Esophagus (tissue), 2 donors: Measurements from ENCODE around the gene MGA. TPM values are rescaled to one million over a fixed set of nuclear protein-coding genes. Genes with fewer than 3 reads are reported as not detected.

Experiments
- H3K27ac ChIP-seq, 2 donors: one replicate each; pipeline ENCODE4 v1.5.1; 2013; ENCODE audit warnings: low read depth in 2 of 2, mild to moderate bottlenecking in 2 of 2, inconsistent platforms in 1 of 2, low read length in 1 of 2, moderate library complexity in 1 of 2
- H3K27me3 ChIP-seq, 2 donors: one replicate each; pipeline ENCODE4 v1.6.1; 2013; ENCODE audit warnings: low read length in 2 of 2, control low read depth in 1 of 2, mild to moderate bottlenecking in 1 of 2; ENCODE audit not compliant: insufficient read depth in 2 of 2, control insufficient read depth in 1 of 2
- H3K36me3 ChIP-seq, 2 donors: one replicate each; pipeline ENCODE4 v1.6.1; 2013; ENCODE audit warnings: low read length in 1 of 2; ENCODE audit not compliant: control insufficient read depth in 2 of 2, insufficient read depth in 2 of 2
- H3K4me1 ChIP-seq, 2 donors: one replicate each; pipeline ENCODE4 v1.6.1; 2013; ENCODE audit warnings: low read length in 1 of 2; ENCODE audit not compliant: control insufficient read depth in 2 of 2, insufficient read depth in 2 of 2
- H3K4me3 ChIP-seq, 2 donors: one replicate each; pipeline ENCODE4 v1.5.1; 2013; ENCODE audit warnings: low read length in 2 of 2, mild to moderate bottlenecking in 2 of 2, low read depth in 1 of 2, moderate library complexity in 1 of 2
- H3K9me3 ChIP-seq, 2 donors: one replicate each; pipeline ENCODE4 v1.6.1; 2013; ENCODE audit warnings: mild to moderate bottlenecking in 2 of 2, low read depth in 1 of 2, low read length in 1 of 2, moderate library complexity in 1 of 2; ENCODE audit not compliant: control insufficient read depth in 2 of 2, insufficient read depth in 1 of 2
- WGBS, 2 donors: extraction: QIAGEN DNeasy Blood & Tissue Kit; methylation state at CpG; one replicate each; pipeline ENCODE4 v1.1.7; 2013; 5-methylcytosine and 5-hydroxymethylcytosine counted together
- polyA plus RNA-seq, 2 donors: library from polyadenylated mRNA; stranded (reverse); fragments of 200-250 nt; gene quantifications; one replicate each; pipeline ENCODE4 v1.2.3, GENCODE V29; 2013
- donor health status: healthy with polysubstance abuse.
- donor health status: Bipolar disorder and iron deficiency.

The MGA gene
- polyA plus RNA-seq, 2 donors, result 2.8 to 3.0 TPM

DNA sequence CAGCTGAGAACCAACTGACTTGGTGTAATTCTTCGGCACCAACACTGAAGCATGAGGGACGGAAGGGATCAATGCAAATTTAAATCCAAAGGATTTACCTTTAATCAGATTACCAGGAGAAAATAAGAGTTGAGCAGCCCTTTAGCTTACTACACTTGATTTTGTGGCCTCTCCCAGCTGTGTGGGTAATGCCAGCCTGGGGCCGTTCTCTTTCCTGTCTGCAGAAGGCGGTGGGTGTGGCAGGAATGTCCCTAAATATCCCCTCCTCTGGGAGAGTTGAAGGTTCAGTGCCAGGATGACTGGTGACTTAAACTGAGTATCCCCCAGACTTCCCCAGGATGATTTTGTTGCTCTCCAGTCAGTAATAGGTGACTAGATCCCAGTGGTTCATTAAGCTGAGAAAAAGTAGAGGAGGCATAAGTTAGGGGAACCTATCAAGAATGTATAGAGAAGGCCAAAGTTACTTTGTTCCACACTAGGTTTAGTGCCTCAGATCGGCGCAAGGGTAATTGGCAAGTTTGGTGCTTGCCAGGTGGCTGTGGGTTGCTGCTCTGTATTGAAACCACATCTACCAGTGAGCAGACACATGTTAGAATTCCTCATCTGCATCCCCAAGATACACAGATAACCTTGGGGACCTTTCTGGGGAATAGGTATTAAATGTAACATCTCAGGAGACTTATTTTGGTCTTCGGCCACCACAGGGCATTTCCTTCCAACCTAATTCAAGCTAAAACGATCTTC is 137.2 kb downstream of the MGA start:
- Histone ChIP-seq H3K4me3 (no peak overlapping the region), H3K27me3 (no peaks in the 10 kb centered on the region), H3K9me3 (no peaks in the 10 kb centered on the region), H3K27ac (peak overlapping the region; percentile 22 to 50), H3K36me3 (peaks cover 0 to 8% of the 10 kb centered on the region in 2 donors), H3K4me1 (peaks cover 0 to 3% of the 10 kb centered on the region in 2 donors)
- 58 to 72% methylated on average over 8 of the region's 8 CpGs for WGBS, 2 donors

DNA sequence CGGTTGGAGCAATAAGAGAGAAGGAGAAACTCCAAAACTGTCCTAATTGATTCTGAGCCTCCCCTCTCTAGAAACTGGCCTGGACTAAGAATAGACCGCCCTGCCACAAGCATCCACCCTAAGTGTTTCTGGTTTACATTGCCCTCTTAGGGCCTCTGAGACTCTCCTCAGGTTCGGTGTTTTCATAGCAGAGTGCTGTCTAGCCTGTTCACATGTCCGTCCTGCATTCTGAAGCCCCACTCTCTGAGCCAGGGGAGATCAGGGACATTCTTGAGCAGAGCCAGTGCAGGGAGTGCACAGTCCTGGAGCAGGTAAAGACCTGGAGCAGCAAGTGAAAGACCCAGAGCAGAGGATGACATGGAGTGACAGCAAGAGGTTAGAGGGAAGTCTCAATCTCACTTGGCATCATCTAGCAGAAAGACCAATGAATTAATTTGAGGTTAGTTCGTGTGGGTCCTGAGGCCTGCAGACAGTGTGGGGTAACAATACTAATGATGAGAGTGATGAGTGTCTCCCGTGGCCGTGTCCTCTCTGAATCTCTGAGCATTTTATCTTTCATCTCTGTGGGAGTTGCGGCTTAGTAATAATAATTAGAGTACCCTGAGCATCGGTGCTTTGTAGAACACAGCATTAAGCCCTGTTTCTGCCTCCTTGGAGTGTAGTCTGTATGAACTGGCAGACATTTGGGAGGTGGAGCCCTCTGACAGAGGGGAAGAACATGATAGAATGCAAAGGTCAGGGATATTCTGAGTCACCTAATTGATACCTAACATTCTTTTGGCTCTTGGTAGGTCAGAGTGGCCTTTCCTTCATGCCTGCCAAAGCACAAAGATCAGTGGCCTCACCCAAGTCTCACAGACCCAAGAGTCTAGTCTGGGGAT is 138.6 kb downstream of the MGA start:
- WGBS, 2 donors, result 69 to 78% methylated on average over 9 of the region's 9 CpGs
- Histone ChIP-seq H3K4me3 (no peak overlapping the region), H3K27me3 (no peaks in the 10 kb centered on the region), H3K27ac (peak overlapping the region; percentile 6 to 51), H3K4me1 (peaks cover 0 to 3% of the 10 kb centered on the region in 2 donors), H3K9me3 (no peaks in the 10 kb centered on the region), H3K36me3 (peaks cover 0 to 8% of the 10 kb centered on the region in 2 donors)

- WGBS, 2 donors, result 61 to 63% methylated on average over 5 of the region's 5 CpGs
- Histone ChIP-seq H3K4me3 (no peak overlapping the region), H3K27me3 (no peaks in the 10 kb centered on the region), H3K4me1 (peaks cover 0 to 7% of the 10 kb centered on the region in 2 donors), H3K27ac (no peak overlapping the region), H3K36me3 (peaks cover 0 to 8% of the 10 kb centered on the region in 2 donors), H3K9me3 (no peaks in the 10 kb centered on the region)
These were observed 139.2 kb downstream of the MGA start for GRCh38 chr15:41799488-41799805.

DNA sequence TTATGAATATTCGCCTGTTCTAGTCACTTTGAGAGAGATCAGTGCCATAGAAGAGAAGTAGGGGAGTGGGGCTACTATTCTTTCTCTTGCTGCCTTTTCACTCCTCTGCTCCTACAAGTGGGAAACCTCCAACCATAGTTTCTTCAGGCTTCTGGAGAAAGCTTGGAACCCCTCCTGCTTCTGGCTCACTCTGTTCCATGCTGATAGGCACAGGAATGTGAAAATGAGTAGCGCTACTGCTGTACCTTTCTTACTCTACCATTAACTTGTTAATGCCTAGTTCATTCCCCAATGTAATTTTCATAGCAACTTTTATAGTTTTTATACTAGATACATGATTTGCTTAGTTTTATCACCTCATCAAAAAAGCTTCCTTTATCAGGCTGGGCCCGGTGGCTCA is 141.0 kb downstream of the MGA start:
- H3K9me3 ChIP-seq, result no peaks in the 10 kb centered on the region
- peaks cover 0 to 9% of the 10 kb centered on the region in 2 donors for H3K36me3 ChIP-seq
- no peak overlapping the region for H3K4me3 ChIP-seq
- no peaks in the 10 kb centered on the region for H3K27me3 ChIP-seq
- H3K4me1 ChIP-seq, result peaks cover 4 to 18% of the 10 kb centered on the region in 2 donors
- H3K27ac ChIP-seq, result peak overlapping the region; percentile 57 to 81
- 68 to 83% methylated on average over 3 of the region's 3 CpGs for WGBS, 2 donors

- Histone ChIP-seq H3K4me3 (no peak overlapping the region), H3K4me1 (peaks cover 4 to 25% of the 10 kb centered on the region in 2 donors), H3K27me3 (no peaks in the 10 kb centered on the region), H3K27ac (peak overlapping the region; percentile 57 to 81), H3K9me3 (no peaks in the 10 kb centered on the region), H3K36me3 (peaks cover 0 to 10% of the 10 kb centered on the region in 2 donors)
- 56 to 70% methylated on average over 3 of the region's 3 CpGs for WGBS, 2 donors
These were observed 141.7 kb downstream of the MGA start for GRCh38 chr15:41801850-41802455.

DNA sequence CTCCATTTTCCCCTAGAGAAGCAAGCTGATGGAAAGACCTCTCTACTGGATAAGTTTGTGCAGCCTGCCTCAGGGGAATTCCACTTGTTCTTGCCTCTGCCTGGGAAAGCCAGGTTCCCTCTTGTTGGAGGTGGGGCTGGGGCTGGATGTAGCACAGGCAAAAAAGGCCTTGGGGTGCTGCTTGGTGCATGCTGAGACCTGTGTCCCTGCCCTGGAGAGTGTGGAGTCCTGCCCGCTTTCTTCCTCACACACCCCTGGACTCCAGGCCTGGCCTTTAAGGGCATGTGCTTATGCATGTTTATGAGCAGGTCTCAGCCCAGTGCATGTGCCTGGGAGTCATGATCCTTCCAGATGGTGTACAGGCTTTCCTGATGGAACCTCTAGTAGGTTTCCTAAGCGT is 144.2 kb downstream of the MGA start:
- 41 to 62% methylated on average over 2 of the region's 2 CpGs for WGBS, 2 donors
- Histone ChIP-seq H3K4me3 (no peak overlapping the region), H3K9me3 (no peaks in the 10 kb centered on the region), H3K4me1 (peaks cover 4 to 23% of the 10 kb centered on the region in 2 donors), H3K36me3 (peaks cover 0 to 10% of the 10 kb centered on the region in 2 donors), H3K27ac (peak overlapping the region; percentile 73 to 81), H3K27me3 (no peaks in the 10 kb centered on the region)

DNA sequence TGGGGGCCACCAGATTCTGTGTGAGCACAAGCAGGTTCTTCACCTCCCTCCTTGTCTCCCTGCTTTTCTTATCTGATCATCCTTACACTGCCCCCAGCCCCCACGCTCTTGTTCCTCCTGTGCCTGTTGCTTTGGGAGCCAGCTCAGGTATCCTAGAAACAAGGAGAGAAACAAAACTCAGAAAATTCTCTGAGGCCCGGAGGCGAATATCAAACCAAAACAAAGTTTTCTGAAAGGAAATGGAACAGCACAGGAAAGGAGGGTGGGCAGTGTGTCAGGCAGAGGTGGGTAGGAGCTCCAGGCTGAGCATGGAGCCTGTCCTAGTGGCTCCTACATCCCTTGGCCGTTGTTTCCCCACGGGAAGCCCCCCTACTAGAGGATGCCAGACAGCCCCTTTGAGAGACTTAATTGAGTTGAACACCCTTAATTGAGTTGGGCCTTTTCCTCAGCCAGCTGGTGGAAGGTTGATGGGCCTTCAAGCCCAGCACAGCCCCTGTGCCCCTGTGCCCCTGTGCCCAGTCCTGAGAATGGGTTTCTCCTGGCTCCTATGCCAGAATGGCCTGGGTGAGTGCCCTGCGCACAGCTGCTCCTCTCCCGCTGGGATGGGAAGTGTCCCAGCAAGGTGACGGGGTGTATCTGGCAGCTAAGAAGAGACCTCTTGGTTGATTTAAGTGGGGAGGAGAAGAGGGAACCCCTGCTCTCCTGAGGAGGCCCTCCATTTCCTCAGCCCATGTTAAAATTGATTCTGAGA is 144.9 kb downstream of the MGA start:
- peaks cover 0 to 10% of the 10 kb centered on the region in 2 donors for H3K36me3 ChIP-seq
- H3K4me3 ChIP-seq, result no peak overlapping the region
- H3K4me1 ChIP-seq, result peaks cover 4 to 29% of the 10 kb centered on the region in 2 donors
- WGBS, 2 donors, result 40 to 54% methylated on average over 8 of the region's 8 CpGs
- peak overlapping the region; percentile 73 to 81 for H3K27ac ChIP-seq
- H3K9me3 ChIP-seq, result no peaks in the 10 kb centered on the region
- no peaks in the 10 kb centered on the region for H3K27me3 ChIP-seq

DNA sequence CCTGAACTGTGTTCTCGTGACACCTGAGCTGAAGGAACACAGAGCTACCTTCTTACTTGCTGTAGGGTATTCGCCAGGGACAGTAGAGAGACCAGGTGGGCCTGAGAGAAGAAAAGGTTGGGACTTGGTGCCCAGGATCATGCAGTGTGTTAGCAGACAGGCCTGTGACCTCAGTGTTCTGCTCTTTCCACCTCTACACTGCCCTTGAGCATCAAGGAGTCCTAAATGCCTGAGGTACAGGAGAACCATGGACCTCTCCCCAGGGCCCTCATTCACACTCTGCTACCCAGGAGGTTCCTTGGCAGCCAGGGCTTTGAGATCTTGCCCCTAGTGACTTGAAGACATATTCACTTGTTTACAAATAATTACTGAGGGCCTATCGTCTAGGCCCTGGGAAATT is 145.5 kb downstream of the MGA start:
- Histone ChIP-seq H3K27ac (peak overlapping the region; percentile 73 to 81), H3K4me3 (no peak overlapping the region), H3K9me3 (no peaks in the 10 kb centered on the region), H3K4me1 (peaks cover 4 to 30% of the 10 kb centered on the region in 2 donors), H3K27me3 (no peaks in the 10 kb centered on the region), H3K36me3 (peaks cover 0 to 8% of the 10 kb centered on the region in 2 donors)
- 51 to 76% methylated on average over 3 of the region's 3 CpGs for WGBS, 2 donors
